Activated CD4-positive, alpha-beta memory T cell treated with anti-CD3 and anti-CD28 coated beads, Interleukin-2, amount 10 ng/mL, durations not matched to agents 7 days and 5 days (primary cell): ENCODE results near the gene GATM. TPM values are rescaled to one million over a fixed set of nuclear protein-coding genes. Genes with fewer than 3 reads are reported as not detected.
A peak's percentile ranks its signal among the peaks of the same experiment; 100 is the strongest.

ENCODE experiments used
- CTCF ChIA-PET: fragments of 350-600 bp; sonication (Branson Sonifier 250); formaldehyde crosslinking; loops from one replicate; lab custom pipeline; 2021; ENCODE audit warnings: antibody characterized with exemption, inconsistent platforms; lab: Charles Lee
- POLR2A ChIA-PET: fragments of 350-600 bp; sonication (Branson Sonifier 250); formaldehyde crosslinking; loops from one replicate; lab custom pipeline; 2021; ENCODE audit warnings: antibody characterized with exemption; lab: Charles Lee
- DNase-seq: peaks from one replicate; pipeline ENCODE4 v3.0.0-alpha.2; 2020
- H3K27ac Mint-ChIP-seq: one replicate; pipeline ENCODE4 v1.8.0; 2021; ENCODE audit warnings: mild to moderate bottlenecking, mixed read lengths
- H3K27me3 Mint-ChIP-seq: one replicate; pipeline ENCODE4 v1.8.0; 2021; ENCODE audit warnings: mixed read lengths
- H3K36me3 Mint-ChIP-seq: one replicate; pipeline ENCODE4 v1.8.0; 2021; ENCODE audit warnings: low read depth, mixed read lengths
- H3K4me1 Mint-ChIP-seq: one replicate; pipeline ENCODE4 v1.8.0; 2021; ENCODE audit warnings: mixed read lengths
- H3K4me3 Mint-ChIP-seq: one replicate; pipeline ENCODE4 v1.8.0; 2021; ENCODE audit warnings: mild to moderate bottlenecking, mixed read lengths
- H3K9me3 Mint-ChIP-seq: one replicate; pipeline ENCODE4 v1.8.0; 2021; ENCODE audit warnings: mixed read lengths
- total RNA-seq, 2 experiments: library from RNA; stranded (reverse); gene quantifications; one replicate each; pipeline ENCODE4 v1.2.3, GENCODE V29; 2021

The GATM gene, protein sequence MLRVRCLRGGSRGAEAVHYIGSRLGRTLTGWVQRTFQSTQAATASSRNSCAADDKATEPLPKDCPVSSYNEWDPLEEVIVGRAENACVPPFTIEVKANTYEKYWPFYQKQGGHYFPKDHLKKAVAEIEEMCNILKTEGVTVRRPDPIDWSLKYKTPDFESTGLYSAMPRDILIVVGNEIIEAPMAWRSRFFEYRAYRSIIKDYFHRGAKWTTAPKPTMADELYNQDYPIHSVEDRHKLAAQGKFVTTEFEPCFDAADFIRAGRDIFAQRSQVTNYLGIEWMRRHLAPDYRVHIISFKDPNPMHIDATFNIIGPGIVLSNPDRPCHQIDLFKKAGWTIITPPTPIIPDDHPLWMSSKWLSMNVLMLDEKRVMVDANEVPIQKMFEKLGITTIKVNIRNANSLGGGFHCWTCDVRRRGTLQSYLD
- total RNA-seq: 1 to 10 TPM; 1.9 to 2.2 TPM

DNA sequence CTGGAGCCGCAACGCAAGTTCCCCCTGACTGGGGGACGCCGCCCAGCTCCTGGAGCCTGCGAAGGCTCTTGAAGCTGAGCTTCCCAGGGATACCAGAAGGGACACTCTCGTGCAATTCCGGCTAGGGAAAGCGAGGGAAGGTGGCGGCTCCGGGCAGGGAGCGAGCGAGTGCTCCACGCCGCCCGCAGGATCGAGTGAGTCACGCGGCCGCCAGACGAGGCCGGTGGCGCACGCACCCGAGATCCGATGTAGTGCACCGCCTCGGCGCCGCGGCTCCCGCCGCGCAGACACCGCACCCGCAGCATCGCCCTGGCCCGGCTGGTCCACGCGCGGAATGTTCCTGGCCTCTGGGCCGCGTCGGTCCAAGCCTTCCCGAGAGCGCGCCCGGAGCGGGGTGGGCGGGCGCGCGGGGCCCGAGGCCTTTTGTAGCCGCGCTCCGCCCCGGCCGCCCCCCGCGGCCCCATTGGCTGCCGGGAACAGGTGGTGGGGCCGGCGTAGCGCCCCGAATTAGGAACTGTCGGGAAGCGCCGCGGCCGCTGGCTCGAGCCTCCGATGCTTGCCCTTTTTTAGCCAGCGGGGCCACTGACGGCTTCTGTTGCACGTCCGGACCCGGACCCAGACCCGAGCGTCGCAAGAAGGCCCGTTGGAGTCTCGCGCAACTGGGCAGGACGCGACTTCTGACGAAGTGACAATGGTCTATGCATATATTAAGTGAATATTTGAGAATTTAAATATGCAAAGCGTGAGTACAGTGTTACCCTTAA lies at the start of gene GATM:
Gene GATM, minus strand, starts transcription at position 396 of the 764 bp plus-strand sequence. Its CDS starts 91 bp downstream, at position 305.
- Mint-ChIP-seq H3K9me3 (no peaks in the 10 kb centered on the region), H3K27ac (no peak within 1 kb of the TSS), H3K4me3 (peak within 1 kb of the TSS; percentile 48), H3K36me3 (no peaks in the 10 kb centered on the region), H3K4me1 (peaks cover 11% of the 10 kb centered on the region), H3K27me3 (peaks cover 73% of the 10 kb centered on the region)
- ChIA-PET POLR2A (interaction anchor here (0.6 kb wide), 1 partner anchor 44 kb away, joined by 4 read pairs; no protein-coding TSS in a partner anchor), CTCF (interaction anchor here (1.0 kb wide), 1 partner anchor 22 kb away, joined by 3 read pairs; no protein-coding TSS in a partner anchor)
- DNase-seq: peak; percentile 36

DNA sequence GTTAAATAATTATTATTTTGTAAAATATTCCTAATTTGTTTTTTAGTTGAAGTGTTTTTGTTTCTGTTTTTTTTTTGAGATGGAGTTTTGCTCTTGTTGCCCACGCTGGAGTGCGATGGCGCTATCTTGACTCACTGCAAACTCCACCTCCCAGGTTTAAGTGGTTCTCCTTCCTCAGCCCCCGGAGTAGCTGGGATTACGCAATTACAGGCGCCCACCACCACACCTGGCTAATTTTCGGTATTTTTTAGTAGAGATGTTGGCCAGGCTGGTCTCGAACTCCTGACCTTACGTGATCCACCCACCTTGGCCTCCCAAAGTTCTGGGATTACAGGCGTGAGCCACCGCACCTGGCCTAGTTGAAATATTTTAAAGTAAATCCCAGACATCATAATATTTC lies 48.7 kb upstream of the GATM start:
- H3K36me3 Mint-ChIP-seq: no peaks in the 10 kb centered on the region
- H3K27ac Mint-ChIP-seq: no peak overlapping the region
- no peaks in the 10 kb centered on the region for H3K9me3 Mint-ChIP-seq
- peaks cover 7% of the 10 kb centered on the region for H3K4me1 Mint-ChIP-seq
- peaks cover 11% of the 10 kb centered on the region for H3K27me3 Mint-ChIP-seq
- DNase-seq: no peak
- ChIA-PET CTCF (interaction anchor here (1.0 to 1.3 kb wide), 2 partner anchors 30 to 247 kb away, joined by 3 to 4 read pairs; no protein-coding TSS in a partner anchor), POLR2A (no interaction called here)
- no peak overlapping the region for H3K4me3 Mint-ChIP-seq

DNA sequence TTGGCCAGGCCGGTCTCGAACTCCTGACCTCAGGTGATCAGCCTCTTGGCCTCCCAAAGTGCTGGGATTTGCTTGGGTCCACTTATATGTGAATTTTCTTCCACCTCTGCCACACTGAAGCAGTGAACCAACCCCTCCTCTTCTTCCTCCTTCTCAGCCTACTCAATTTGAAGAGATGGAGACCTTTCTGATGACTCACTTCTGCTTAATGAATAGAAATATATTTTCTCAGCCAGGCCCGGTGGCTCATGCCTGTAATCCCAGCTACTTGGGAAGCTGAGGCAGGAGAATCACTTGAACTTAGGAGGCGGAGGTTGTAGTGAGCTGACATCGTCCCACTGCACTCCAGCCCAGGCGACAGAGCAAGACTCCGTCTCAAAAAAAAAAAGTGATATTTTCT lies 46.8 kb upstream of the GATM start:
- Mint-ChIP-seq H3K36me3 (peaks cover 7% of the 10 kb centered on the region), H3K4me1 (no peaks in the 10 kb centered on the region), H3K27ac (no peak overlapping the region), H3K9me3 (no peaks in the 10 kb centered on the region), H3K27me3 (no peaks in the 10 kb centered on the region), H3K4me3 (no peak overlapping the region)
- CTCF ChIA-PET: no interaction called here
- POLR2A ChIA-PET: no interaction called here
- no peak for DNase-seq

DNA sequence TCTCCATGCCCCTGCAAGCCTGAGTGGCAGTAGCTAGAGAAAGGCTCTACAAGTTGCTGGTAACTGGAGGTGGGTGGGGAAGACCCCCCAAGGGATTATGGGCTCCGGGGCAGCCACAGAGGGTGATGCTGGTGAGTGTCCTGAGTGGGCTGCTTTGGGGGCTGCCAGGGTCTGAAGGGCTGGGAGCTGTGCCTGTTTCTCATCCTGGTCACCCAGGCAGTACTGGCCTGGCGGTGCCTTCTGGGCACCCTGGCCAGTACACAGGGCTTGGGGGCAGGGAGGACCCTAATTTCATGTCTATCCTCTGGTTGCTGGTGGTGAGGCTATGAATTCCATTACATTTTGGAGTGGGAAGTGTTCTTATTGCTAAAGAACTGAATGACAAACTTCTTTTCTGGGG lies 46.1 kb upstream of the GATM start:
- CTCF ChIA-PET: interaction anchor here (1.0 to 1.1 kb wide), 2 partner anchors 8 to 33 kb away, joined by 3 read pairs; no protein-coding TSS in a partner anchor
- Mint-ChIP-seq H3K9me3 (no peaks in the 10 kb centered on the region), H3K4me1 (no peaks in the 10 kb centered on the region), H3K4me3 (no peak overlapping the region), H3K27ac (no peak overlapping the region), H3K27me3 (no peaks in the 10 kb centered on the region), H3K36me3 (peaks cover 11% of the 10 kb centered on the region)
- POLR2A ChIA-PET: no interaction called here
- no peak for DNase-seq

DNA sequence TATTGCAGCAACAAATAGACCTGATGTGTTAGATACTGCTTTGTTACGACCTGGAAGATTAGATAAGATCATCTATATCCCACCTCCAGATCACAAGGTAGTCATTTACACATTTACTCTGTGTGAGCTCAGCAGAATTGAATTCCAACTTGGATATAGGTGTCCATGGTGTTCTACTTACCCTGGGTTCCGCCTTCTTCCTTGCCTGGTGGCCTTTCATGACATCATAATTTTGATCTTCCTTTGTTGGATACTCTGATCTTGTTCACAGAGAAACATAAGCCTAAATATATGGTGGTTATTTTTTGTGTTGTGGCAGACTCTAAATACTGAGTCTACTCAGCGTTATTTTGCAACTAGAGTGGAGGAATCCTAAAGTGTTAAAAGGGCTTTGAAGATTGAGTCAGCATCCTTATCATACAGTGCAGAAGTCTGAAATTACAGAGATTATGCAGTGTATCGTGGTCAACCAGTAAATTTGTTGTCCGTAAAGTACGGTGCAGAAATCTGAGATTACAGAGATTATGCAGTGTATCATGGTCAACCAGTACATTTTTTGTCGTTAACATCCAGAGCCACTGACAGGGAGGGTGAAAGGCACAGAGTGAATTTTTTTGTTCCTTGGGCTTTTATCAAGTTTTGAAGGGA lies 39.1 kb upstream of the GATM start:
- no peak overlapping the region for H3K4me3 Mint-ChIP-seq
- ChIA-PET POLR2A (interaction anchor here (1.0 to 2.1 kb wide), 2 partner anchors 15 kb away, joined by 4 to 9 read pairs; a partner anchor contains a TSS), CTCF (interaction anchor here (0.8 kb wide), 1 partner anchor 40 kb away, joined by 4 read pairs; no protein-coding TSS in a partner anchor)
- H3K9me3 Mint-ChIP-seq: no peaks in the 10 kb centered on the region
- no peak for DNase-seq
- H3K36me3 Mint-ChIP-seq: peaks cover 56% of the 10 kb centered on the region
- no peak overlapping the region for H3K27ac Mint-ChIP-seq
- H3K4me1 Mint-ChIP-seq: peaks cover 18% of the 10 kb centered on the region
- H3K27me3 Mint-ChIP-seq: no peaks in the 10 kb centered on the region

DNA sequence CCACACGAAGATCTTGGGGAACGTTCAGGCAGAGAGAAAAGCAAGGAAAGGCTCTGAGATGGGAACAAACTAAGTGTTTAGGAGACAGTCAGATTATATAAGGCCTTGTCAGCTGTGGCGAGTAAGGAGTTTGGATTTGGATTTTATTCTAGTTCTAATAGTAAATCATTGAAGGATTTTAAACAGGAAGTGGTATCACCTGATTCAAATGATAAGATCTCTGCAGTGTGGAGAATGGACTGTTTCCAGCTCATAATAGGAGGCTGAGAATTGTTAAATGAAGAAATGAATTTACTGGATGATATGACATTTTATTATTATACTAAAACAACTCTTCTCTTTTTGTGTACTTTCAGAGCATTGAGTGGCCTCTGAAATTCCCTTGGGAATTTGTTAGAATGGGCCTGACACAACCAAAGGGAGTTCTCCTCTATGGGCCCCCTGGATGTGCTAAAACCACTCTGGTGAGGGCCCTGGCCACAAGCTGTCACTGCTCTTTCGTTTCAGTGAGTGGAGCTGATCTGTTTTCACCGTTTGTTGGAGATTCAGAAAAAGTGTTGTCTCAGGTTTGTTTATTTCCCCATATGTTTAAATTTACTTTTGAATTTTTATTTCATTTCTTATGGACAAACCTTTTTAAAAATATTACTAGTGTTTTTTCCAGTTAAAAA lies 36.0 kb upstream of the GATM start:
- Mint-ChIP-seq H3K27ac (peak overlapping the region; percentile 37), H3K27me3 (no peaks in the 10 kb centered on the region), H3K4me3 (no peak overlapping the region), H3K36me3 (peaks cover 58% of the 10 kb centered on the region), H3K9me3 (no peaks in the 10 kb centered on the region), H3K4me1 (peaks cover 20% of the 10 kb centered on the region)
- DNase-seq: no peak
- ChIA-PET POLR2A (interaction anchor here (1.0 to 3.6 kb wide), 2 partner anchors 11 to 172 kb away, joined by 4 to 31 read pairs; a partner anchor contains a TSS), CTCF (interaction anchor here (0.5 to 4.1 kb wide), 8 partner anchors 10 to 44 kb away, joined by 3 to 23 read pairs (median 8); a partner anchor contains a TSS)

DNA sequence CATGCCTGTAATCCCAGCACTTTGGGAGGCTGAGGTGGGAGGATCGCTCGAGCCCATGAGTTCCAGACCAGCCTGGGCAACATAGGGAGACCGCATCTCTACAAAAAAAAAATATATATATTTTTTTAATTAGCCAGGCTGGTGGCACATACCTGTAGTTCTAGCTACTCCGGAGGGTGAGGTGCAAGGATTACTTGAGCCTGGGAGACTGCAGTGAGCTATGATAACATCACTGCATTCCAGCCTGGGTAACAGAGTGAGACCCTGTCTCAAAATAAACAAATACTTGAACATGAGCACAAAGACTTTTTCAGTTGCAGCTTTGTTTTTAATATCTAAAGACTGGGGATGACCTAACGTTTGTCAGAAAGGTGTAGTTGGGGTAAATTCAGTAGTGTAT lies 31.3 kb upstream of the GATM start:
- DNase-seq: no peak
- H3K4me3 Mint-ChIP-seq: no peak overlapping the region
- H3K36me3 Mint-ChIP-seq: peaks cover 60% of the 10 kb centered on the region
- no peak overlapping the region for H3K27ac Mint-ChIP-seq
- peaks cover 42% of the 10 kb centered on the region for H3K4me1 Mint-ChIP-seq
- CTCF ChIA-PET: interaction anchor here (0.7 to 1.6 kb wide), 3 partner anchors 10 to 291 kb away, joined by 3 to 4 read pairs (median 3); no protein-coding TSS in a partner anchor
- no peaks in the 10 kb centered on the region for H3K27me3 Mint-ChIP-seq
- no peaks in the 10 kb centered on the region for H3K9me3 Mint-ChIP-seq
- POLR2A ChIA-PET: interaction anchor here (1.0 kb wide), 1 partner anchor 209 kb away, joined by 3 read pairs; no protein-coding TSS in a partner anchor

DNA sequence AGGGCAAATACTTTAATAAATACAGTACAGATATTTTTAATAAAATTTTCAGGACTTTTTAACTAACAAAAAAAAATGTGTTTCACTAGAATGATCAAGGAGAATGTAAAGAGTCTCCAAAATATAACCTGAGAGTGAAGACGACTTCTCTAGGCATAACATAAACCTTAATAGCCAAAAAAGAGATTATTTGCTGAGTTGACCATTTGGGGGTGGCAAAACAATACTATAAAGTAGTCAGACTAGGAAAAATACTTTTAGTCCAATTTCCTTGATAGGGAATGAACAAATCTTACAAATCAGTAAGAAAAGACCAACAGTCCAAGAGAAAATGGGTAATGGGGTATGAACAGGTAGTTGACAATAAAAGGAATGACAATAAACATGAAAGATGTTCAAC lies 29.4 kb upstream of the GATM start:
- CTCF ChIA-PET: interaction anchor here (1.2 kb wide), 1 partner anchor 49 kb away, joined by 4 read pairs; no protein-coding TSS in a partner anchor

DNA sequence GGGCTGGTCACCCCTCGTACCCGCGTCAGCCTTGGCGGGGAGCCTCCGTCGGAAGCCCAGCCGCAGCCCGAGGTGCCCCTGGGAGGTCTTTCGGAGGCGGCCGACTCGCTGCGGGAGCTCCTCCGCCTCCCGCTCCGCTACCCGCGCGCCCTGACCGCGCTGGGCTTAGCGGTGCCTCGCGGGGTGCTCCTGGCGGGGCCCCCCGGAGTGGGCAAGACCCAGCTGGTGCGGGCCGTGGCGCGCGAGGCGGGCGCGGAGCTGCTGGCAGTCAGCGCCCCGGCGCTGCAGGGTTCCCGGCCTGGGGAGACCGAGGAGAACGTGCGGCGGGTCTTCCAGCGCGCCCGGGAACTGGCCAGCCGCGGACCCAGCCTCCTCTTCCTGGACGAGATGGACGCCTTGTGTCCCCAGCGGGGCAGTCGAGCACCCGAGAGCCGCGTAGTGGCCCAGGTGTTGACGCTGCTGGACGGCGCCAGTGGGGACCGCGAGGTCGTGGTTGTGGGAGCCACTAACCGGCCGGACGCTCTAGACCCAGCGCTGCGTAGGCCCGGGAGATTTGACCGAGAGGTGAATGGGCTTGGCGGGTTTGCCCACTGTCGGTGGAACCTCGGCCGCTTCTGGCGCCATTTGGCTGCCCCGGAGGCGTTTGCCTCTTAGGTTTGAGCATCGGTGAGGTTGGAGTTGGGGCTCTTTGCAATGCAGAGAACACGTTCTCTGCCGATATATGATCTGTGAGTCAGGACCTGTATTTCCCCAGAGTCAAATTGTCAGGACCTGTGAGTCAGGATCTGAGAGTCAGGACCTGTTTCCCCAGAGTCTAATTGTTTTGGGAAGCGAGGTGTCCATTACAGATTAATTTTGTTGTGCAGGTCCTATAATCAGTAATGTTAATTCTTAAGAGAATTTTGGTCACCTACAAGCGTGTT lies 24.9 kb upstream of the GATM start:
- Mint-ChIP-seq H3K9me3 (no peaks in the 10 kb centered on the region), H3K27me3 (no peaks in the 10 kb centered on the region), H3K4me3 (peak overlapping the region; percentile 97), H3K27ac (peak overlapping the region; percentile 79), H3K4me1 (peaks cover 37% of the 10 kb centered on the region), H3K36me3 (peaks cover 19% of the 10 kb centered on the region)
- peak; percentile 42 for DNase-seq
- ChIA-PET CTCF (interaction anchor here (1.0 to 7.2 kb wide), 11 partner anchors 10 to 675 kb away, joined by 3 to 60 read pairs (median 10); no protein-coding TSS in a partner anchor), POLR2A (interaction anchor here (0.6 to 3.6 kb wide), 20 partner anchors 8 to 282 kb away, joined by 3 to 70 read pairs (median 7); partner anchors contain the start of gene BLOC1S6)

More for the DNA sequence above, 29.4 kb upstream of the GATM start:
- DNase-seq: no peak
- Mint-ChIP-seq H3K4me3 (no peak overlapping the region), H3K27ac (no peak overlapping the region), H3K4me1 (peaks cover 36% of the 10 kb centered on the region), H3K9me3 (no peaks in the 10 kb centered on the region), H3K27me3 (no peaks in the 10 kb centered on the region), H3K36me3 (peaks cover 44% of the 10 kb centered on the region)
- POLR2A ChIA-PET: no interaction called here

DNA sequence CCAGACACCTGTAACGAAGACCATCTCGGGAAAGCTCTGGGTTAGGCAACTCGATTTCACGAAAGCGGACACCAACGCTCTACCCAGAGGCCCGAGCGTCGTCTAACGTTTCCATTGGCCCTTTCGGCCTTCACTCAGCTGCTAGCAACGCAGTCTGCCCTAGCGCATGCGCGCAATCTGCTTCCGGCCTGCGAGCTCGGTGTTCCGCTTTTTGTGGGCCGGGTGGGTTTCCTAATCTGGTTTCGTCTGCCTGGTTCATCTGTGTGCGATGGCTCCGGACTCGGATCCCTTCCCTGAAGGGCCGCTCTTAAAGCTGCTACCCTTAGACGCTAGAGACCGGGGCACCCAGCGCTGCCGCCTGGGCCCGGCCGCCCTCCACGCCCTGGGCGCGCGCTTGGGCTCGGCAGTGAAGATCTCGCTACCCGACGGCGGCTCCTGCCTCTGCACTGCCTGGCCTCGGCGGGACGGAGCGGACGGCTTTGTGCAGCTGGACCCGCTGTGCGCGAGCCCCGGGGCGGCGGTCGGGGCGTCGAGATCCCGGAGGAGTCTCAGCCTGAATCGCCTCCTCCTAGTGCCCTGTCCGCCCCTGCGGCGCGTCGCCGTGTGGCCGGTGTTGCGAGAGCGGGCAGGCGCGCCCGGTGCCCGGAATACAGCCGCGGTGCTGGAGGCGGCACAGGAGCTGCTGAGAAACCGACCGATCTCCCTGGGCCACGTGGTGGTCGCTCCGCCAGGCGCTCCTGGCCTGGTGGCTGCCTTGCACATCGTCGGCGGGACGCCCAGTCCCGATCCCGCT lies 24.0 kb upstream of the GATM start:
- peak; percentile 98 for DNase-seq
- Mint-ChIP-seq H3K27ac (peak overlapping the region; percentile 84), H3K27me3 (no peaks in the 10 kb centered on the region), H3K9me3 (no peaks in the 10 kb centered on the region), H3K36me3 (peaks cover 17% of the 10 kb centered on the region), H3K4me3 (peak overlapping the region; percentile 97), H3K4me1 (peaks cover 37% of the 10 kb centered on the region)
- POLR2A ChIA-PET: interaction anchor here (0.6 to 3.6 kb wide), 27 partner anchors 9 to 975 kb away, joined by 3 to 70 read pairs (median 5); partner anchors contain the start of genes BLOC1S6 and CTDSPL2
- CTCF ChIA-PET: interaction anchor here (0.6 to 7.2 kb wide), 16 partner anchors 9 to 674 kb away, joined by 3 to 60 read pairs (median 5); no protein-coding TSS in a partner anchor
